Neural cell (in vitro differentiated cells): ENCODE results near the gene FOXK2. TPM values are rescaled to one million over a fixed set of nuclear protein-coding genes. Genes with fewer than 3 reads are reported as not detected.

ENCODE experiments used
- H2AFZ ChIP-seq: fragments of 200-600, 300-800 bp; sonication (generic), shearing (Covaris generic); 2 replicates; pipeline ENCODE4 v1.6.0; 2014; ENCODE audit warnings: low read depth, mild to moderate bottlenecking, antibody characterized with exemption, low read length, moderate library complexity
- H3F3A ChIP-seq: fragments of 200-600 bp; shearing (Covaris generic); 2 replicates; pipeline ENCODE4 v1.6.1; 2016; ENCODE audit warnings: mild to moderate bottlenecking, moderate library complexity, mixed read lengths, antibody characterized with exemption, low read length; ENCODE audit not compliant: insufficient read depth, poor library complexity, severe bottlenecking
- H3K27ac ChIP-seq: fragments of 200-600, 300-800 bp; sonication (generic), shearing (Covaris generic); 2 replicates; pipeline ENCODE4 v1.5.1; 2014; ENCODE audit warnings: mild to moderate bottlenecking, low read length, moderate library complexity
- H3K27me3 ChIP-seq: fragments of 300-800, 200-600 bp; sonication (generic), shearing (Covaris generic); 2 replicates; pipeline ENCODE4 v1.6.0; 2014; ENCODE audit warnings: mild to moderate bottlenecking, low read depth, low read length, moderate library complexity; ENCODE audit not compliant: insufficient read depth
- H3K36me3 ChIP-seq: fragments of 300-800, 200-600 bp; sonication (generic), shearing (Covaris generic); 2 replicates; pipeline ENCODE4 v1.5.1; 2014; ENCODE audit warnings: mild to moderate bottlenecking, antibody characterized with exemption, low read length, moderate library complexity; ENCODE audit not compliant: insufficient read depth
- H3K4me2 ChIP-seq: fragments of 300-800, 200-600 bp; sonication (generic), shearing (Covaris generic); 2 replicates; pipeline ENCODE4 v1.6.0; 2014; ENCODE audit warnings: mild to moderate bottlenecking, low read length
- H3K4me3 ChIP-seq: fragments of 300-800, 200-600 bp; sonication (generic), shearing (Covaris generic); 2 replicates; pipeline ENCODE4 v1.5.1; 2014; ENCODE audit warnings: mild to moderate bottlenecking, low read length, moderate library complexity
- H3K79me2 ChIP-seq: fragments of 200-600 bp; shearing (Covaris generic); replicated peaks from 2 replicates; pipeline ENCODE4 v1.6.0; 2014; ENCODE audit warnings: mild to moderate bottlenecking, low read length, moderate library complexity; ENCODE audit not compliant: insufficient read depth
- H3K9ac ChIP-seq: fragments of 300-800, 200-600 bp; sonication (generic), shearing (Covaris generic); 2 replicates; pipeline ENCODE4 v1.6.1; 2016; ENCODE audit warnings: mild to moderate bottlenecking, low read length, mixed read lengths
- H3K9me2 ChIP-seq: fragments of 200-600 bp; shearing (Covaris generic); 2 replicates; pipeline ENCODE4 v1.6.1; 2016; ENCODE audit warnings: mild to moderate bottlenecking, low read length, mixed read lengths; ENCODE audit not compliant: insufficient read depth
- H3K9me3 ChIP-seq: fragments of 200-600, 300-800 bp; sonication (generic), shearing (Covaris generic); 2 replicates; pipeline ENCODE4 v1.6.1; 2016; ENCODE audit warnings: mild to moderate bottlenecking, mixed run types, low read length, moderate library complexity, mixed read lengths
- H4K20me1 ChIP-seq: fragments of 200-600 bp; shearing (Covaris generic); 2 replicates; pipeline ENCODE4 v1.6.1; 2016; ENCODE audit warnings: mild to moderate bottlenecking, mixed run types; ENCODE audit not compliant: insufficient read depth
- CTCF ChIP-seq: fragments of 450-650 bp; IDR thresholded peaks from 2 replicates; pipeline ENCODE4 v1.5.1; 2014; ENCODE audit warnings: antibody characterized with exemption, mild to moderate bottlenecking, moderate library complexity; ENCODE audit not compliant: poor library complexity, severe bottlenecking
- EP300 ChIP-seq: fragments of 450-650 bp; conservative IDR thresholded peaks from 2 replicates; pipeline ENCODE4 v1.6.1; 2014; ENCODE audit warnings: antibody characterized with exemption, mild to moderate bottlenecking, moderate library complexity; ENCODE audit not compliant: poor library complexity, severe bottlenecking
- EZH2 ChIP-seq: fragments of 200-600, 300-800 bp; shearing (Covaris generic), sonication (generic); IDR thresholded peaks from 2 replicates; pipeline ENCODE4 v1.6.1; 2014; ENCODE audit warnings: antibody characterized with exemption, low read length, borderline replicate concordance, mild to moderate bottlenecking; ENCODE audit not compliant: insufficient read depth, poor library complexity, severe bottlenecking
- MXI1 ChIP-seq: fragments of 450-650 bp; conservative IDR thresholded peaks from 2 replicates; pipeline ENCODE4 v1.6.1; 2014; ENCODE audit warnings: antibody characterized with exemption, mild to moderate bottlenecking; ENCODE audit not compliant: poor library complexity, severe bottlenecking
- POLR2AphosphoS5 ChIP-seq: IDR thresholded peaks from 2 replicates; pipeline ENCODE4 v1.6.1; 2012
- RAD21 ChIP-seq: fragments of 450-650 bp; conservative IDR thresholded peaks from 2 replicates; pipeline ENCODE4 v1.6.1; 2014; ENCODE audit warnings: antibody characterized with exemption, mild to moderate bottlenecking, moderate library complexity
- REST ChIP-seq: IDR thresholded peaks from 2 replicates; pipeline ENCODE4 v1.6.1; 2012; ENCODE audit warnings: borderline replicate concordance
- SMC3 ChIP-seq: fragments of 450-650 bp; conservative IDR thresholded peaks from 2 replicates; pipeline ENCODE4 v1.6.1; 2014; ENCODE audit warnings: antibody characterized with exemption, mild to moderate bottlenecking, moderate library complexity; ENCODE audit not compliant: poor library complexity
- TAF1 ChIP-seq: IDR thresholded peaks from 2 replicates; pipeline ENCODE4 v1.6.1; 2012; ENCODE audit warnings: low read depth
- polyA plus RNA-seq: library from polyadenylated mRNA; depleted of rRNA; stranded (reverse); fragments of >200 nt; gene quantifications from 2 replicates; pipeline ENCODE4 v1.2.3, GENCODE V29; 2014

FOXK2 gene
- polyA plus RNA-seq, 1 donor from 2014 or later: 24.4 TPM

GRCh38 chr17:82614095-82614631 lies 94.6 kb downstream of the FOXK2 start:
- Histone ChIP-seq H3K4me3 (no peak overlapping the region), H3K9ac (no peak overlapping the region), H3K36me3 (no peaks in the 10 kb centered on the region), H3K4me2 (no peak overlapping the region), H3K79me2 (no peaks in the 10 kb centered on the region), H3K9me2 (no peaks in the 10 kb centered on the region), H4K20me1 (no peaks in the 10 kb centered on the region), H3K9me3 (no peaks in the 10 kb centered on the region), H3K27me3 (no peaks in the 10 kb centered on the region), H3F3A (no peaks in the 10 kb centered on the region), H3K27ac (no peak overlapping the region), H2AFZ (no peak overlapping the region)
- TF ChIP-seq SMC3 (no peak), TAF1 (no peak), MXI1 (no peak), EP300 (no peak), EZH2 (no peak), POLR2AphosphoS5 (no peak), REST (no peak), RAD21 (no peak), CTCF (no peak)

- H3K79me2 ChIP-seq: no peaks in the 10 kb centered on the region
- no peak overlapping the region for H3K9ac ChIP-seq
- TF ChIP-seq EZH2 (no peak), MXI1 (no peak), EP300 (no peak), SMC3 (no peak)
- no peaks in the 10 kb centered on the region for H3K9me3 ChIP-seq
- no peaks in the 10 kb centered on the region for H3K9me2 ChIP-seq
- no peak overlapping the region for H2AFZ ChIP-seq
- H4K20me1 ChIP-seq: no peaks in the 10 kb centered on the region
- no peaks in the 10 kb centered on the region for H3K36me3 ChIP-seq
- no peak overlapping the region for H3K4me2 ChIP-seq
- H3K27me3 ChIP-seq: no peaks in the 10 kb centered on the region
- H3K4me3 ChIP-seq: no peak overlapping the region
- H3F3A ChIP-seq: no peaks in the 10 kb centered on the region
- no peak overlapping the region for H3K27ac ChIP-seq
Measured at GRCh38 chr17:82615084-82616020, 95.8 kb downstream of the FOXK2 start.
